RWPE2 (cell line): ENCODE data around the gene C1QL2.

Source experiments
- ATAC-seq: fragments of 200-7000 bp; cut with Tn5 transposase; 3 replicates; pipeline ENCODE4 v1.9.1; 2021; ENCODE audit warnings: low read depth
- DNase-seq: peaks from one replicate; pipeline ENCODE4 v3.0.0-alpha.2; 2020; ENCODE audit warnings: low spot score
- H3K27ac ChIP-seq: fragments of 450-650 bp; 2 replicates; pipeline ENCODE4 v1.5.1; 2017; ENCODE audit warnings: mild to moderate bottlenecking; ENCODE audit not compliant: poor library complexity, severe bottlenecking
- H3K27me3 ChIP-seq: fragments of 250-450 bp; sonication (Bioruptor Pico); 2 replicates; pipeline ENCODE4 v1.5.1; 2021; ENCODE audit warnings: mild to moderate bottlenecking, moderate library complexity; ENCODE audit not compliant: insufficient read depth, poor library complexity, severe bottlenecking
- H3K36me3 ChIP-seq: fragments of 250-450 bp; sonication (Bioruptor Pico); 2 replicates; pipeline ENCODE4 v1.5.1; 2020; ENCODE audit warnings: low read depth, mild to moderate bottlenecking, moderate library complexity
- H3K4me1 ChIP-seq: fragments of 250-450 bp; sonication (Bioruptor Pico); 2 replicates; pipeline ENCODE4 v1.5.1; 2021; ENCODE audit warnings: mild to moderate bottlenecking, moderate library complexity; ENCODE audit not compliant: insufficient read depth, poor library complexity, severe bottlenecking
- H3K4me3 ChIP-seq: fragments of 250-450 bp; sonication (Bioruptor Pico); 2 replicates; pipeline ENCODE4 v1.5.1; 2021; ENCODE audit warnings: mild to moderate bottlenecking, moderate library complexity; ENCODE audit not compliant: severe bottlenecking
- H3K9me3 ChIP-seq: fragments of 250-450 bp; sonication (Bioruptor Pico); 2 replicates; pipeline ENCODE4 v1.5.1; 2021; ENCODE audit warnings: mild to moderate bottlenecking, moderate library complexity; ENCODE audit not compliant: severe bottlenecking
- TF ChIP-seq, protein P1 (sequence below): fragments of 450-650 bp; IDR thresholded peaks from one replicate; pipeline ENCODE4 v1.5.1; 2017; ENCODE audit warnings: mild to moderate bottlenecking, moderate library complexity; ENCODE audit not compliant: poor library complexity, severe bottlenecking

Gene C1QL2

DNA sequence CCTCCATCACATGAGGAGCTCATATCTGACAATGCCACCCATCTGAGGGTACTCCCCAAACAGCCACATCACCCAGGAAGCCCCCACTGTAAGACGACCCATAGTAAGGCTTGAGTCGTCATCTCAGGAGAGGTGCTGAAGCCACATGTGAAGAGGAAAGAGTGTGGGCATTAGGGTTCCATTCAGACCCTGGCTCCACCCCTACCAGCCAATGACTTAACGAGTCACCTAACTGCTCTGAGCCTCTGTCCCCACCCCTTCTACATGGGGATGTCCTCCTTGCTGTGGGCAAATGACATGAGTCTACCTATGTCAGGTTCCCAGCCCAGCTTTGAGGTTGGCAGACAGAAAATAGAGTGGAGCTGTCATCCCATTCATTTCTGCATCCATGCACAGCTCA is 46.3 kb downstream of the C1QL2 start:
- DNase-seq (no peak), ATAC-seq (no peak)
- Histone ChIP-seq H3K9me3 (no peaks in the 10 kb centered on the region), H3K4me1 (no peaks in the 10 kb centered on the region), H3K4me3 (no peak overlapping the region), H3K36me3 (no peaks in the 10 kb centered on the region), H3K27me3 (no peaks in the 10 kb centered on the region), H3K27ac (no peak overlapping the region)
- TF ChIP-seq, protein P1, sequence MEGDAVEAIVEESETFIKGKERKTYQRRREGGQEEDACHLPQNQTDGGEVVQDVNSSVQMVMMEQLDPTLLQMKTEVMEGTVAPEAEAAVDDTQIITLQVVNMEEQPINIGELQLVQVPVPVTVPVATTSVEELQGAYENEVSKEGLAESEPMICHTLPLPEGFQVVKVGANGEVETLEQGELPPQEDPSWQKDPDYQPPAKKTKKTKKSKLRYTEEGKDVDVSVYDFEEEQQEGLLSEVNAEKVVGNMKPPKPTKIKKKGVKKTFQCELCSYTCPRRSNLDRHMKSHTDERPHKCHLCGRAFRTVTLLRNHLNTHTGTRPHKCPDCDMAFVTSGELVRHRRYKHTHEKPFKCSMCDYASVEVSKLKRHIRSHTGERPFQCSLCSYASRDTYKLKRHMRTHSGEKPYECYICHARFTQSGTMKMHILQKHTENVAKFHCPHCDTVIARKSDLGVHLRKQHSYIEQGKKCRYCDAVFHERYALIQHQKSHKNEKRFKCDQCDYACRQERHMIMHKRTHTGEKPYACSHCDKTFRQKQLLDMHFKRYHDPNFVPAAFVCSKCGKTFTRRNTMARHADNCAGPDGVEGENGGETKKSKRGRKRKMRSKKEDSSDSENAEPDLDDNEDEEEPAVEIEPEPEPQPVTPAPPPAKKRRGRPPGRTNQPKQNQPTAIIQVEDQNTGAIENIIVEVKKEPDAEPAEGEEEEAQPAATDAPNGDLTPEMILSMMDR = no peak

DNA sequence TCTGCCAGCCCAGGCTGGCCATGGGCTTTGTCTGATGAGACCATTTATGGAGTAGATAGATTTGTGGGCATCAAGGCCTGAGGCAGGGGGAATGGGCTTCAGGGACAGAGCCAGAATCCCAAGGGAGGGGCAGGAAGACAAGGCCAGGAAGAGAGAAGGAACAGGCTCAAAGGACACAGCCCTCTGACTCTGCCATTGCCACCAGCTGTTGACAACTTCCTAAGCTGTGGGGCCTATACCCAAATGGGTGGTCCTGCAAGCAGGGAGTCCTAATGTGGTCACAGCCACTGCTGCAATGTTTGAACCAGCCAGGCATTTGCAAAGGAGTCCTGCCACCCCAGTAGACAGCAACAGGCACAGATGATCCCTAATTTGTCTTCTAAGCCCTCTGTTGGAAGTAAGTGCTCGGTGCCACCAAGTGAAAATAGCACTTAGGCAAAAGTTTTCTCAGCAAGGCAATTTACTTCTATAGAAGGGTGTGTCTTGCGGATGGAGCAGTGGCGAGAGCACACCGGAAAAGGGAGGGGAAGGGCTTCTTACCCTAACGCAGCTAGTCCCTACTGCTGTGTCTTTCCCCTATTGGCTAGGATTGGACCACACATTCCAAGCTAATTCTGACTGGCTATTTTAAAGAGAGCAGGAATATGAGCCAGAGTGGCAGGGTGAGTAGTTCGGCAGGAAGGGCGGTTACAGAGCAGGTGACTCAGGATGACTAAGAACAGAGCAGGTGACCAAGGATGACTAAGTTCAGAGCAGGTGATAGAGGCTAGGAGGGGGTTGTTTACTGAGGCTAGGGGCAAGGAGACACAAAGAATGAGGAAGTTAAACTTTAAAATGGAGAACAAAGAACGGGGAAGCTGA is 47.2 kb downstream of the C1QL2 start:
- H3K9me3 ChIP-seq = no peaks in the 10 kb centered on the region
- no peak for DNase-seq
- ATAC-seq = no peak
- H3K27me3 ChIP-seq = no peaks in the 10 kb centered on the region
- no peaks in the 10 kb centered on the region for H3K36me3 ChIP-seq
- no peak overlapping the region for H3K27ac ChIP-seq
- H3K4me3 ChIP-seq = no peak overlapping the region
- no peaks in the 10 kb centered on the region for H3K4me1 ChIP-seq
- TF ChIP-seq, protein P1 = no peak

- ATAC-seq (peak; percentile 71), DNase-seq (no peak)
- Histone ChIP-seq H3K4me1 (no peaks in the 10 kb centered on the region), H3K36me3 (no peaks in the 10 kb centered on the region), H3K4me3 (no peak overlapping the region), H3K27ac (no peak overlapping the region), H3K9me3 (no peaks in the 10 kb centered on the region), H3K27me3 (no peaks in the 10 kb centered on the region)
- TF ChIP-seq, protein P1 = no peak
Measured at GRCh38 chr2:119109866-119110265, 48.7 kb downstream of the C1QL2 start.

DNA sequence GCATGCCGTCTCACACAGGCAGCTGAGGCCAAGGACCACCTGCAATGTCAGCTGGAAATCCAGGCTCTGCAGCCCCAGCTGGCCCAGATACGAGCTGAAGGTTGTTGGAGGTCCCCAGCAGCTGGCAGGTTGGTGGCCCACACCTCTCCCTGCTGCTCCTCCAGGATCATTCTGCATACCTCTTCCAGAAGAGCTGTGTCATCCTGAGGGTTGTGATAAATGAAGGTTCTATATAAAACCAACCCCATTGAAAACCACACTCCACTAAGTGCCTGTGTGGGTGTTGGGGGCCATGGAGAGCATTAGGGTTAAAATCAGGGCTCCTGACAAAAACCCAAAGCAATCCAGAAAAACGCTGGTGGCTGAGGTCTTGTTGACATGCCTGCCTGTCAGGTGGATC is 50.4 kb downstream of the C1QL2 start:
- no peaks in the 10 kb centered on the region for H3K4me1 ChIP-seq
- no peaks in the 10 kb centered on the region for H3K36me3 ChIP-seq
- H3K27ac ChIP-seq = no peak overlapping the region
- no peak for DNase-seq
- no peak overlapping the region for H3K4me3 ChIP-seq
- TF ChIP-seq, protein P1 = no peak
- no peak for ATAC-seq
- H3K27me3 ChIP-seq = no peaks in the 10 kb centered on the region
- no peaks in the 10 kb centered on the region for H3K9me3 ChIP-seq

DNA sequence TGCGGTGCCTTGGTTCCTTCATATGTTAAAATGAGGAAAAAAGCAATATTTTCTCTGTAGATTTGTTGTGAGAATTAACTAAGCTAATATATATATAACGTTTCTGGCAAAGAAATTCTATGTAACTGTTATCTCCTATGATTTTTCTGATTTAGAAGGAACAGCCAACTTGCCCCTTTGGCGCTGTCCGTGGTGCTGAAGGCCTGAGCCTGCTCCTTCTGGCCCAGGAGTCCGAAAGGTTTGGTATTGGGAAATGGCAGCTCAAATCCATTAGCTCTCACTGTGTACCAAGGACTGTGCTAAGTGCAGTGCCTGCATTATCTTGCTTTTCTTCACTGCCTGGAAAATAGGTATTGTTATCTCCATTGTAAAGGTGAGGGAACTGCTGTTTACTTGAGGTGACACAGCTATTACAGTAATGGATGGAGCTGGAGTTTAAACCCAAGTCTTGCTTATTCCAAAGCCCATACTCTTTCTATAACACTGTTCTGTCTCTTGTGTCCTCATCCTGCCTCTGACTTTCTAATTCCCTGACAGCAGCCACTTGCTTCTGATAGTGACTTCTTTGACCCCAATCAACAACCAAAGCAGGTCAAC is 52.2 kb downstream of the C1QL2 start:
- Histone ChIP-seq H3K4me3 (no peak overlapping the region), H3K27ac (no peak overlapping the region), H3K4me1 (no peaks in the 10 kb centered on the region), H3K36me3 (no peaks in the 10 kb centered on the region), H3K27me3 (no peaks in the 10 kb centered on the region), H3K9me3 (no peaks in the 10 kb centered on the region)
- ATAC-seq (no peak), DNase-seq (no peak)
- TF ChIP-seq, protein P1 = no peak
